ENCODE results near the gene PTPRT.

PTPRT gene

GRCh38 chr20:42158272-42158671, 1031.4 kb downstream of the PTPRT start:
- DNase-seq = no peak

DNA sequence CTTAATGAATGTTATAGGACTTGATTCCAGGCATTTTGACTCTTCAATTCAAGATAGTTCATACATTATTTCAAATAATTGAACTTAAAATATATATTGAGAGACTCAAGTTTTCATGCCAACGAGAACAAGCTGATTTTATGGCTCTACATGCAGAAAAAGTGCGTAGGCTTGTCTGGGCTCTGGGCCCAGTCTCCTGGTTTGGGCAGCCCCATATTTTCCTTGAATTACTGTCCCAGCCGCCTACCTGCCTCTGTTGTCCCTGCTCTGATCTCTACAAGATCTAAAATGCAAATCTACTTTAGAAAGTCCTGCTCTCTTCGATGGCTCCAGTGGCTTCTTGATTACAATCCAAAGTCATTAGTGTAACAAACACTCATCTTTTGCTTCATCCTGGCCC, 1034.1 kb downstream of the PTPRT start:
- no peak for DNase-seq

GRCh38 chr20:42152575-42152974, 1037.1 kb downstream of the PTPRT start:
- DNase-seq = no peak

DNA sequence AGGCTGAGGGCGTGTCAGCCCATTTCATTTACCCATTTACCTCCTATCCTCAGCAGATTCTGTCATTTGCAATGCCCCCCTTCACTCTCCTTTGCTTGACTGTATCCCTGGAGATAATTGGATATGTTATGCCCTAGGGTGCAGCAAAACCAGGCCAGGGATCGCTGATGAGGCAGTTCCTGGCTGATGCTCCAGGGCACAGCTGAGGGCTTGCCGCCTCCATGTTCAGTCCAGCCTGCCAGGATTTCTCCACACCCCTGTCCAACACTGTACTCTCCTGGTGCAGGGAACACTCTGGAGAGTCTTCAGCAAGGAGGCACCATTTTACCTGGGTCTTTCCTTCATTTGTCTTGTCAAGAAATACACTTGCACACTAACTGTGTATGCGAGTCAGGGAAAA, 1039.5 kb downstream of the PTPRT start:
- DNase-seq = no peak

GRCh38 chr20:42138729-42139128, 1051.0 kb downstream of the PTPRT start:
- DNase-seq = no peak

DNA sequence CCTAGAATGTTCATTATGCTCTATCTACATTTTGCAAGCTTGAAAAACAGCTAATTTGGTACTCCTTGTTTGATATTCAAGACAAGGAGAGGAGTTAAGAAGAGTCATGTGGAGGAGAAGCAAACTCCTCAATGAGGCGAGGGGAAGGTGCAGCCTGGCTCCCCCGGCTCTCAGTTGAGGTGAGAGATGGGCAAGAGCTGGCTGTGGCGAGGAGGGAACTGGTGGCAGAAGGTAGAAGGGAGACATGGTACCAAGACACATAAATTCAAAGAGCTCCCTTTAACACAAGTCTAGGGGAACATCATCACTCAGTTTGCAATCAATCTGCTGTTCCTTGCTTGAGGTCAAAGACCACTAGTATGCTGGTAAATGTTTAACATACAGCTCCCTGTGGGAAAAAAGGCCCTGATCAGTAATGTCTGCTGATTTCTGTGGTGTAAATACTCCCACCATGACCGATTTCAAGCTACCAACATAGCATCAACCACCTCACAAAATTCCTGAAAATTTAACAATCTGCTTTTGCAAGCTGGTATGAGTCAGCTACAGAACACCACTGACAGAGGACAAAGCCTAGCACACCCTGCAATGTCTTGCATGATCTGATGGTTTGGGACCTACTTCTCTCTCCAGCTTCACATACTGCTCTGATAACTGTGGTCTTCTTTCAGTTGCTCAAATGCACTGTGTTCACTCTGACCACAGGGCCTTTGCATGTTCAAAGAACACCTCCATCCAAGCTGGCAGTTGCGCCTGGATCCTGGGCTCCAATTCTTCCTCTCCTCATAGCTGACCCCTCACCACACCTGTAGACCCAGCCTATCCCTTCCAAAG, 1055.2 kb downstream of the PTPRT start:
- DNase-seq = no peak

GRCh38 chr20:42130810-42131596, 1058.7 kb downstream of the PTPRT start:
- no peak for DNase-seq

- DNase-seq = no peak
Measured at GRCh38 chr20:42125426-42125825, 1064.3 kb downstream of the PTPRT start.

- no peak for DNase-seq
Measured at GRCh38 chr20:42123981-42124473, 1065.7 kb downstream of the PTPRT start.

DNA sequence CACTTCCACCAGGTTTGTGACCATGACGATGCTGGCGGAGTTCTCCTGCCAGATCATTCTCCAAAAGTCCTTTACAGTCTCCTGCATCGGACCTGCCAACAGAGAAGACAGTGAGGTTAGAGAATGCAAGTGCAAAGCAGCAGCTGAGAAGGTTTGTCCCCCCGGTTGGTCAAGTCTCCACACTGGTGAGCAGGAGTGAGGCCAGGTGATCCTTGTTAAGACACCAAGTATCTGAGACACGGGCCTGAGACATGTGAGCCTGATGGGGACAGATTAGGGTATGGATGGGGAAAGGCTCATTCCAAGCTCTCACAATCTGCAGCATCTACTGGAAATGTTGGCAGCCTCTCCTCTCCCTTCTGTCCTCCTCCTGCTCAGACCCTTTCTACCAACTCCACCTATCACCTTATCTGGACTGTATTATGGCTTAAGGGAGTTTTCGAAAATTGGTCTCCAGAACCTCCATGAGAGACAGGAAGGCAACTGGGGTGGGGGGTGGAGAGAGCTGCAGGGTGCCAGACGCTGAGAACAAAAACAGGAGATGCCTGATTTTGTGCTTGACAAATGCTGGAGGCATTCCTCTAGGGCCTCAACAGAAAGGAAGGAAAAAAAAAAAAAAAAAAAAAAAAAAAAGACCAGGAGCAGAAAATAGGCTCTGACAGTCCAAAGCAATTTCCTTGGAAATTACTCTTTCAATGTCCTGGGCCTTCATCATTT, 1071.1 kb downstream of the PTPRT start:
- no peak for DNase-seq

DNA sequence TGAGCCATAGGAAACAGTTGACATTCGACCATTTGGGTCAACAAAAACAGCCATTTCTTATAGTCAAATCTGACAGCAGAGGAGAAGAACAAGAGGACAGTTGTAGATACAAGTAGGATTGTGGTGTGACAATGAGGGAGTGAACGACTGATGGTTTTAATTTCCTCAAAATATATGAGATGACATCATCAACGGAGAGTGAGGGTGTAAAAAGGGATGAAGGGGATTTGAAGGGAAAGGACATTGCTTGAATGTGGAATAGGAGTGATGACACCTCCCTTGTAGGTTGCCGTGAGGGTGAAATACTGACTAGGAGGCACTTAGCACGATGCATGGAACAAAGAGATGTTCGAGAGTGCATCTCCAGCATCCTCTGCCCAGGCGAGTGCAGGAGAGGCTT, 1071.7 kb downstream of the PTPRT start:
- no peak for DNase-seq

GRCh38 chr20:42113236-42113635, 1076.5 kb downstream of the PTPRT start:
- no peak for DNase-seq

DNA sequence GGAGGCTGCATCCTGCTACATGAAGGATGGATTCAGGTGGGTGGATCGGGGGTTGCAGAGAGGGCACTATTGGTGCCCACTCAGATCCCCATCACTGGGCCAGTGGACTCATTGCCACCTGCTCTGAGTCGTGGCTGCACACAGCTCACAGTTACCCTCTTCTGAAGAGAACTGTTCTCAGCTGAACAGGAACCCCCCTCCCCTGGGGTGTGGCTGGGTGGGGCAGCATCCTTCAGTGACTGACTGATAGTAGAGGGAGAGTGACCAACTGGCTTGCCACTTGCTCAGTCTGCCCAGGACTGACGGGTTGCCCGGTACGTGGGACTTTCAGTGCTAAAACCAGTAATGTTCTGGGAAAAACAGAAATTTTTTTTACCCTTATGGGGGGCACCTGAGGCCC, 1077.5 kb downstream of the PTPRT start:
- no peak for DNase-seq

GRCh38 chr20:42111349-42111748, 1078.4 kb downstream of the PTPRT start:
- DNase-seq = no peak

GRCh38 chr20:42110301-42110700, 1079.4 kb downstream of the PTPRT start:
- no peak for DNase-seq

DNA sequence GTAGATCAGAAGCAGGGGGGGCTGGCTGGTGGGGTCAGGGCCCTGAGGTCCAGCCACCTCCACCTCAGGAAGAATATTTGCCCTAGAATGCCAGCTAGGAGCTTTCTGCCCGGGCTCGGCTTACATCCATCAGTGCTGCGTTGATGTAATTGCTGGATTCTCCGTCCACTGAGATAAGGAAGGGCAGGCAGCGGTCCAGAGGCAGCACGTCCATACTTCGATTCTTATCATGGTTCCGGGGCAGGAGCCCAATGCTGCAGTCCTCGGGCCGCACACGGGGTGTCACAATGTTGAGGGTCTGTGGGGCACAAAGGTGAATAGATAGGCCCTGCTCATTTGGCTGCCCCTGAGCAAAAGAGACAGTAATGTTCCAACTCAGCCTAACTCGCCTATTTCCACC, 1087.7 kb downstream of the PTPRT start:
- no peak for DNase-seq

GRCh38 chr20:42100137-42100704, 1089.5 kb downstream of the PTPRT start:
- no peak for DNase-seq

DNA sequence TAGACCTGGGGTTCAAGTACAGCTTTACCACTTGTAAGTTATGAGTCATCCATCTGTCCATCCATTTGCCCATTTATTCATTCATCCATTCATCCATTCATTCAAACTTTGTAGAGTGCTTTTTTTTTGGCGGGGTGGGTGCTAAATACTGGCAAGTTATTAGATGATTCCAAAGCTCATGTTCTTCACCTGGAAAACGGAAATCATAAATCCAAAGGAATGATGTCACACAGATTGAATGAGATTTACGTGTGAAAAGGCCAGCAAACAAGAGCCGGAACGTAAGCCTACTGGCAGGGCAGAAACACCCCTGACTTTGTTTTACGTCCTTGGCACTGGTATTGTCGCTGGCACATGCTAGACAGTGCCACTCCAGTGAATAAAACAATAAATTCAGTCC, 1090.6 kb downstream of the PTPRT start:
- DNase-seq = peak; percentile 41

- DNase-seq = peak; percentile 19
Measured at GRCh38 chr20:42098418-42098817, 1091.3 kb downstream of the PTPRT start.

DNA sequence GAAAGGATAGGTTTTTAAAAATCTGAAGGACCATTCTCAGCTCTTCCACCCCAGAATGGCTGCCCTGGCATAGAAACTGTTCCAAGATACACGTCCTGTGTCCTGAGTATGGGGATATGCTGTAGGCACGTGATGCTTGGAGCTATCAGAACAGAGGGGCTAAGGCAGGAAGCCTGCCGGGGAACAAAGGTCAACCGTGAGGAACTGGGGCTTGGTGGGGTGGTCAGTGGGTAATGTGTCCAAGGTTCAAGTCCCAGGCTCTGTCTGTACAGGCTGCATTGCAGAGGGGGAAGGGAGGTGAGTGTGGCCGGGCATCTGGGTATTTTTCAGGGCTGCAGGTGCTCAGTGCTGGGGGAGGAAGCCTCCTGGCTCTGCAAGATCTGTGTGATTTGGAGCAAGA, 1092.0 kb downstream of the PTPRT start:
- DNase-seq = no peak

DNA sequence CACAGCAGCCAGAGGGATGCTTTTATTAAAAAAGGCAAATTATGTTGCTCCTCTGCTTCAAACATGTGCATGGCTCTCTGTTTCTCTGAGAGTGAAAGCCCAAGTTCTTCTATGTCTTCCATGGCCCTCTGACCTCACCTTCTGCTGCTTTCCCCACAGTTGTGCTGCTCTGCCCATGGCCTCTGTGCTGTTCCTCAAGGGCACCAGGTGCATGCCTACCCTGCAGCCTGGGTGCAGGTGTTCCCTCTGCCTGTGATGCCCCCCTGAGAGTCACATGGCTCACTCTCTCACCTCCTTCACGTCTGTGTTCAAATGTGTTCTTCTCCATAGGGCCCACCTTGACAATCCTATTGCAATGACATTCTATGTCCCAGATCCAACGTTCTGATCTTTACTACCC, 1094.5 kb downstream of the PTPRT start:
- no peak for DNase-seq

DNA sequence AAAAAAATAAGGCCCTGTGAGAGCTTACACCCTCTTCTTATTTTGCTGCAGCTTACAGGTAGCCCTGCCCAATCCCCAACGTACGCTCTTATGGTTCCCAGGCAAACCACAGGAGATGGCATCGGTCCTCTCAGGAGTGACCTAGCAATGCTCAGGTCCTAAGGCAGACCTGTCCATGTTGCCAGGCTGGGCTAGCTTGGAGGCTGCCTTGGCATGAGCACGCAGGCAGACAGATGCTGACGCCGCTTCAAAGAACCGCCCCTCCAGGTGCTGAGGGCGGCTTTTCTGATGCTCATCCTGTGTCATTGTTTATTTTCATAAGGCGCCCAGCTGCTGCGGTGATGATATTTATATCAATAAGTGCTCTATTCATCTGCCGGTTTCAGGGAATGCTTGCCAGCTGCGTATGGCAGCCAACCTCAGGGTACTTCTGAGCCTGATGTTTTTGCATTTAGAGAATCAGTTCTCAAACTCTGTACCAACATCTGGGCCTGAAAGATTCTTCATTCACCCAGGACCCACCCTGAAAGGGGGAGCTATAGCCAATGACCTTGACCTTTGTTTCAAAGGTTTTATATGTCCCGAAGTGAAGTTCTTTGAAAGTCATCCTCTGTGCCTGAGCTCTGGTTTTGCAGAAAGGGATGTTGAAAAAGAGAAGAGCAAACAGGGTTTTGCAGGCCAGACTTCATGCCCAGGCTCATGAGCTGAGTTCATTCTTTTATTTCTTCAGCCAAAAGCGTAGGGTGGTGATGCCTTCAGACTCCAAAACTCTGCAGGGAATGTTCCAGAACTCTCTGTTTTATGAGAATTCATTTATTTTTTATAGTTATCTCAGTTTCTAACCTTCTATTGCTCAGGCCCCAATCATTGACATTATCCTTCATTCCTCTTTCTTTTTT, 1095.9 kb downstream of the PTPRT start:
- DNase-seq = no peak
